ENCODE data around the gene CIAPIN1. TPM values are rescaled to one million over a fixed set of nuclear protein-coding genes. Genes with fewer than 3 reads are reported as not detected.

CIAPIN1 gene
- total RNA-seq, 1 donor from 2014 or later = 28.7 TPM

DNA sequence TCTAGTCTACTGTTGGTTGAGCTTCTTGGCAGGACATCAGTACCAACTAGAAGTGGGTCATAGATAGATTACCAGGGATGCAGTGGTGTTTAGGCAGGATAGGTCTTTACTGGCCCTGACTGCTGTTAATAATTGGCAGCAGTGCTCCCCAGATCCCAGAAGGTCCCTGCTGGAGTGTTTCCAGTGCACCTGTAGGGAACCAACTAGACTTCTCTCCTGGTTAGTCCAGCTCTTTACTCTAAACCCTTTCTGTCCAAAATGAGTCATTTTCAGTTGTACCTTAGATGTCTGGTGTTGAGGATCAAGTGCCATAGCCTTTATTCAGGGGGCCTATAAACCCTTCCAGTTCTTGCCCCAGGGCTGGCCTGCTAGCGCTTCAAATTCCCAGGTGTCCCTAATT lies 24.0 kb upstream of the CIAPIN1 start:
- H3K27me3 ChIP-seq = no peaks in the 10 kb centered on the region
- peak in 1 of 2 donors; percentile 18 for DNase-seq (ENCODE audit: low spot score in 2 of 2)
- peak overlapping the region in 1 of 2 donors; percentile 2 for H3K27ac ChIP-seq
- intact Hi-C loops (cut with DNase I) = loop anchor here (10.0 kb wide), 1 partner anchor 344 kb away; no protein-coding TSS in a partner anchor
- H3K4me1 ChIP-seq = no peaks in the 10 kb centered on the region
- TF ChIP-seq, protein P1, sequence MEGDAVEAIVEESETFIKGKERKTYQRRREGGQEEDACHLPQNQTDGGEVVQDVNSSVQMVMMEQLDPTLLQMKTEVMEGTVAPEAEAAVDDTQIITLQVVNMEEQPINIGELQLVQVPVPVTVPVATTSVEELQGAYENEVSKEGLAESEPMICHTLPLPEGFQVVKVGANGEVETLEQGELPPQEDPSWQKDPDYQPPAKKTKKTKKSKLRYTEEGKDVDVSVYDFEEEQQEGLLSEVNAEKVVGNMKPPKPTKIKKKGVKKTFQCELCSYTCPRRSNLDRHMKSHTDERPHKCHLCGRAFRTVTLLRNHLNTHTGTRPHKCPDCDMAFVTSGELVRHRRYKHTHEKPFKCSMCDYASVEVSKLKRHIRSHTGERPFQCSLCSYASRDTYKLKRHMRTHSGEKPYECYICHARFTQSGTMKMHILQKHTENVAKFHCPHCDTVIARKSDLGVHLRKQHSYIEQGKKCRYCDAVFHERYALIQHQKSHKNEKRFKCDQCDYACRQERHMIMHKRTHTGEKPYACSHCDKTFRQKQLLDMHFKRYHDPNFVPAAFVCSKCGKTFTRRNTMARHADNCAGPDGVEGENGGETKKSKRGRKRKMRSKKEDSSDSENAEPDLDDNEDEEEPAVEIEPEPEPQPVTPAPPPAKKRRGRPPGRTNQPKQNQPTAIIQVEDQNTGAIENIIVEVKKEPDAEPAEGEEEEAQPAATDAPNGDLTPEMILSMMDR (IDR thresholded peaks at IDR 0.05) = no peak
- no peaks in the 10 kb centered on the region for H3K9me3 ChIP-seq
- no peak overlapping the region for H3K4me3 ChIP-seq
- peaks cover 73 to 84% of the 10 kb centered on the region in 2 donors for H3K36me3 ChIP-seq

DNA sequence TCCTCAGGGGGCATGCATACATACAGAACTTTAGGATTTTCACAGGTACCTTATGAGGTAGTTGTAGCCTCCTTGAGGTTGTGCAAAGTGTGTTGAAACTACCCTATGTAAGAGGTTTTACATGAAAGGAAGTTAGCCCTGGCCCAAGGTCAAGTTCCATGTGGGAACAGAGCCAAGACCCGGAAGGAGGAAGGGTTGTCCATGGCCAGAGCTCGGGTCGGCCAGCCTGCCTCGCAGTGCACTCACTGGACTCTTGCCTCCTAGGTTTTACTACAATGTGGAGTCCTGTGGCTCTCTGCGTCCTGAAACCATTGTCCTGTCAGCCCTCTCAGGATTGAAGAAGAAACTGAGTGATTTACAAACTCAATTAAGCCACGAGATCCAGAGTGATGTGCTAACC lies 23.5 kb upstream of the CIAPIN1 start:
- intact Hi-C loops (cut with DNase I) = loop anchor here (10.0 kb wide), 1 partner anchor 344 kb away; no protein-coding TSS in a partner anchor
- TF ChIP-seq, protein P1 (IDR thresholded peaks at IDR 0.05) = no peak
- H3K9me3 ChIP-seq = no peaks in the 10 kb centered on the region
- H3K36me3 ChIP-seq = peaks cover 78 to 89% of the 10 kb centered on the region in 2 donors
- no peaks in the 10 kb centered on the region for H3K4me1 ChIP-seq
- H3K27ac ChIP-seq = peak overlapping the region in 1 of 2 donors; percentile 2
- no peak overlapping the region for H3K4me3 ChIP-seq
- no peaks in the 10 kb centered on the region for H3K27me3 ChIP-seq
- peak in 1 of 2 donors; percentile 75 for DNase-seq (ENCODE audit: low spot score in 2 of 2)

DNA sequence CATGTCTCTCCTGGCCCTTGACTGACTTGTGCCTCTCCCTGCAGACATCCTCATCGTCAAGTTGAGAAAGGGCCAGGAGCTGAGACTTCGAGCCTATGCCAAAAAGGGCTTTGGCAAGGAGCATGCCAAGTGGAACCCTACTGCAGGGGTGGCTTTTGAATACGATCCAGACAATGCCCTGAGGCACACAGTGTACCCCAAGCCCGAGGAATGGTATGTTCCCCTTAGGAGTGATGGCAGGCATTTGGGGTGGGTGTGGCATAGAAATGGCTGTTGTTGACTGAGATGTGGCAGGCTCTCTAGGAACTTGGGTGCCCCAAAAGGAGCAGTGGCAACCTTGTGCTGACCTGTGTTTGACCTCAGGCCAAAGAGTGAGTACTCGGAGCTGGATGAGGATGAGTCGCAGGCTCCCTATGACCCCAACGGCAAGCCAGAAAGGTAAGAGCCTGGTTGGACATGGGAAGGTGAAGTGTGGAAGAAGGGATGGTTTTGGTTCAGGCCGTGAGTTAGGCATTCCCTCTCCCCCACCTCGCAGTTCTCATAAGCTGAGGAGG lies 22.8 kb upstream of the CIAPIN1 start:
- TF ChIP-seq, protein P1 (IDR thresholded peaks at IDR 0.05) = no peak
- intact Hi-C loops (cut with DNase I) = loop anchor here (10.0 kb wide), 1 partner anchor 345 kb away; no protein-coding TSS in a partner anchor
- H3K27me3 ChIP-seq = no peaks in the 10 kb centered on the region
- DNase-seq (ENCODE audit: low spot score in 2 of 2) = peak in 1 of 2 donors; percentile 47
- peaks cover 0 to 1% of the 10 kb centered on the region in 2 donors for H3K4me1 ChIP-seq
- H3K4me3 ChIP-seq = no peak overlapping the region
- H3K9me3 ChIP-seq = no peaks in the 10 kb centered on the region
- peaks cover 77 to 93% of the 10 kb centered on the region in 2 donors for H3K36me3 ChIP-seq
- H3K27ac ChIP-seq = no peak overlapping the region

DNA sequence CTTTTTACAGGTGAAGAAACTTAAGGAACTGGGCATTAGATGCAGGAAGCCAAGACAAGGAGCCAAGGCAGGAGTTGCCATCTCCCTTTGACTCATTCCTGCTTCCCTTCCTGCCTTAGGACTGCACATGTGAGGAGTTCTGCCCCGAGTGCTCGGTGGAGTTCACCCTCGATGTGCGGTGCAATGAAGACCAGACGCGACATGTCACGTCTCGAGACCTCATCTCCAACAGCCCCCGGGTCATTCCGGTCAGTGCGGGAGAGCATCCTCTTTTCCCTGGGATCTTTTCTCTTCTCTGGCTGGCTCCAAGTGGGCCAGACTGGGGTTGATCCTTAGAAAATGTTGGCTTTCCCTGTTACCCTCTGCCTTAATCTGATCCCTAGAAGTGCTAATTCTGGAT lies 21.9 kb upstream of the CIAPIN1 start:
- H3K36me3 ChIP-seq = peaks cover 68 to 93% of the 10 kb centered on the region in 2 donors
- no peaks in the 10 kb centered on the region for H3K9me3 ChIP-seq
- no peaks in the 10 kb centered on the region for H3K27me3 ChIP-seq
- DNase-seq (ENCODE audit: low spot score in 2 of 2) = peak in 1 of 2 donors; percentile 46
- TF ChIP-seq, protein P1 (IDR thresholded peaks at IDR 0.05) = no peak
- H3K4me1 ChIP-seq = peaks cover 0 to 7% of the 10 kb centered on the region in 2 donors
- intact Hi-C loops (cut with DNase I) = no loop called here
- H3K4me3 ChIP-seq = no peak overlapping the region
- H3K27ac ChIP-seq = no peak overlapping the region

DNA sequence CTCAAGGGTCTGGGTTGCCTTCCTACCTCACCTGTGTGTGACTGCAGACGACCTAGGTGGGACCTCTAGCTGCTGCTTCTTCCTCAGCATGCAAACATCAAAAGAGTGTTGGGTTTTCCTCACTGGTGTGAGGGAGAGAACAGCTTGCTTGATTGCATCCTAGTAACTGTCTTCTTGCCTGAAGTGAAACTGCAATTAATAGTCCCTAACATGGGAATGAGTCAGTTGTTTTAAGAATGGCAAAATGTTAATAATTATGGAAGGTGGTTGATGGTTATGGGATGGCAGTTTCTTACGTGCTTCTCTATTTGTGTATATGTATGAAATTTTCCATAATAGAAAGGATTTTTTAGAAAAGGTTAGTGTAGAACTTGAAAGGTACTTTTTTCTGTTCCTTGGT lies 21.2 kb upstream of the CIAPIN1 start:
- intact Hi-C loops (cut with DNase I) = no loop called here
- Histone ChIP-seq H3K27me3 (no peaks in the 10 kb centered on the region), H3K9me3 (no peaks in the 10 kb centered on the region), H3K4me1 (peaks cover 5 to 14% of the 10 kb centered on the region in 2 donors), H3K27ac (no peak overlapping the region), H3K36me3 (peaks cover 63 to 89% of the 10 kb centered on the region in 2 donors), H3K4me3 (no peak overlapping the region)
- no peak for DNase-seq (ENCODE audit: low spot score in 2 of 2)
- TF ChIP-seq, protein P1 (IDR thresholded peaks at IDR 0.05) = no peak
